Umbilical cord (tissue), 2 donors: ENCODE measurements around the gene MAPT. TPM values are rescaled to one million over a fixed set of nuclear protein-coding genes. Genes with fewer than 3 reads are reported as not detected.

Source experiments
- DNase-seq: peaks from one replicate; pipeline ENCODE4 v3.0.0-alpha.2; 2015; ENCODE audit warnings: low spot score
- total RNA-seq: library from RNA; depleted of rRNA; stranded (reverse); fragments of >200 nt; gene quantifications from one replicate; pipeline ENCODE4 v1.2.3, GENCODE V29; 2014; ENCODE audit warnings: low replicate concordance; ENCODE audit not compliant: insufficient read depth

MAPT gene
- 1.7 TPM for total RNA-seq

- peak; percentile 95 for DNase-seq
These were observed at the start of gene MAPT for GRCh38 chr17:45894022-45894784. TSS of gene MAPT (plus strand) at chr17:45894554. CDS start at chr17:45962338, 67,784 bp downstream.

DNA sequence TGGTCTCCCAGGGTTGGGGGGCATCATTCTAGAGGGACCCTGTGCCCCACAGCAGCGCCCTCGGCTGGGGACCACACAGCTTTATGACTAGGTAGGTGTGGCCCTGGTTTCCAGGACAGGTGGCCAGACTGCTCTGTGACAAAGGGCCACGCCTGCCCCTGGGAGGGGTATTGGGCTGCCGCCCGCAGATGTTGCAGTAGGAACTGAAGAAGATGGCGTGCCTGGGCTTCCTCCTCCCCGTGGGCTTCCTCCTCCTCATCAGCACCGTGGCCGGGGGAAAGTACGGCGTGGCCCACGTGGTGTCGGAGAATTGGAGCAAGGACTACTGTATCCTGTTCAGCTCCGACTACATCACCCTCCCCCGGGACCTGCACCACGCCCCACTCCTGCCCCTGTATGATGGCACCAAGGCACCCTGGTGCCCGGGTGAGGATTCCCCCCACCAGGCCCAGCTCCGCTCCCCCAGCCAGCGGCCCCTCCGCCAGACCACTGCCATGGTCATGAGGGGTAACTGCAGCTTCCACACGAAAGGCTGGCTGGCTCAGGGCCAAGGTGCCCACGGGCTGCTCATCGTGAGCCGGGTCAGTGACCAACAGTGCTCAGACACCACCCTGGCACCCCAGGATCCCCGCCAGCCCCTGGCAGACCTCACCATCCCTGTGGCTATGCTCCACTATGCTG lies 49.5 kb upstream of the MAPT start, which contains the start of gene SPPL2C:
SPPL2C (plus strand) TSS at position 187 of the 681 bp plus-strand sequence; CDS start at position 213, 26 bp downstream.
- no peak for DNase-seq

GRCh38 chr17:45845376-45846185 lies 48.8 kb upstream of the MAPT start:
- DNase-seq, result no peak

- no peak for DNase-seq
These were observed 48.1 kb upstream of the MAPT start for GRCh38 chr17:45846223-45846622.

DNA sequence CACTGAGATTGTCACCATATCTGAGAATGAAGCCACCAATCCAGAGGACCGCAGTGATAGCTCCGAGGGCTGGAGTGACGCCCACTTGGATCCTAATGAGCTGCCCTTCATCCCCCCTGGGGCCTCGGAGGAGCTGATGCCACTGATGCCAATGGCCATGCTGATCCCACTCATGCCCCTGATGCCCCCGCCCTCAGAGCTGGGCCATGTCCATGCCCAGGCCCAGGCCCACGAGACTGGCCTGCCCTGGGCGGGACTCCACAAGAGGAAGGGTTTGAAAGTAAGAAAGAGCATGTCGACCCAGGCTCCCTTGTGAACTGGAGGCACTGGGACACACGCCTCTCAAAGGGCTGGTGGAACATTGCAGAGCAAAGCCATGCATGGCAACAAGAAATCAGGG lies 47.7 kb upstream of the MAPT start:
- no peak for DNase-seq

GRCh38 chr17:45847101-45847500 lies 47.3 kb upstream of the MAPT start:
- no peak for DNase-seq

DNA sequence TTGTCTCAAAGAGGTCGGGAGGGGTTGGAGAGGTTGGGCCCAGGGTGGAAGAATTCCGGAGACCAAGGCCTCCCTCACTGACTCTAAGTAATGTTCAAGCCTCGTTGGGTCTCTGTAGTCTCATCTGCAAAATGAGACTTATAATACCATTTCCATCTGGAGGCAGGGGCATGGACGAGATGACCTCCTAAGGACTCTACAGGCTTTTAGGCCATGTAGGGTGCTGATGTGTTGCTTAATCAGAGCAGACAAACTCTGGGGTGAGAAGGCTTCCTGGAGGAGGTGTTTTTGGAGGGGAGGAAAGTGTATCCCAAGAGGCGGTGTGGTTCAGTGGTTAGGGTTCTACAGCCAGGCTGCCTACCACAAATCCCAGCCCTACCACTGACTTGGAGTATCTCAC lies 46.6 kb upstream of the MAPT start:
- DNase-seq, result no peak

DNA sequence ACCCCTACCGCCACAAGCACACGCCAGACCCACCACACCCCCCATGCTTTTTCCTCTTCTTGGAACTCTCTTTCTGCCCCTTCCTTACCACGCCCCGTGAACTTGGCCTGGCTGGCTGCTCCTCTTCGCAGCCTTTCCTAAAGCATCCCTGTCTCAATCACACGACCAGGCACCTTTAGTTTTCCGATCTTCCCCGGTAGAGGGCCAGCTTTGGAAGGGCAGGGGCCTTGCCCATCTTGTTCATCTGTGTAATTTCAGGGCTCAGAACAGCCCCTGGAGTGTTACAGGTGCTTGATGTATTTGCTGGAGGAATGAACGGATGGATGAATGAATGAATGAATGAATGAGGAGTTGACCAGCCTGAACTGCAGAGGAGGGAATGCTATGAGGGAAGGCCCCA lies 45.9 kb upstream of the MAPT start:
- no peak for DNase-seq

- no peak for DNase-seq
These were observed 45.4 kb upstream of the MAPT start for GRCh38 chr17:45848868-45849535.

DNA sequence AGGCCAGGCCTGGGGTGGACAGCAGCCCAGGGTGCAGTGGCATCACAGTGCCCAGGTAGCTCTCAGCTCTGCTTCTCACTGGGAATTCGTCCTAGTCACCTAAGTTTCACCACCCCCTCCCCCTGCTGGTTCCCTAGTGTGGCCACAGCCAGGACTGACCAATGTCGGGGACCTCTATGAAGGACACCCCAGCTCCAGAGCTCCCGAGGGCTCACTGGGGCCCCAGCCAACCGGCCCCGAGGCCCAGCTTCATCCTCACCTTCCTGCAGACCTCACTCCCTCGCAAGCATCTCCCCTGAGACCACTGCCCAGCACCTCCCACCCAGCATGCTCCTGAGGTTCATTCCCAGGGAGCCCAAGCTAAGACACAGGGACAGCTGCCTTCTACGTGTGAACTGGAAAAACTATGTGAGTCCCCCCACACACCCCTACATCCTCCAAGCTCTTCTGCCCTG lies 44.8 kb upstream of the MAPT start:
- DNase-seq, result no peak

DNA sequence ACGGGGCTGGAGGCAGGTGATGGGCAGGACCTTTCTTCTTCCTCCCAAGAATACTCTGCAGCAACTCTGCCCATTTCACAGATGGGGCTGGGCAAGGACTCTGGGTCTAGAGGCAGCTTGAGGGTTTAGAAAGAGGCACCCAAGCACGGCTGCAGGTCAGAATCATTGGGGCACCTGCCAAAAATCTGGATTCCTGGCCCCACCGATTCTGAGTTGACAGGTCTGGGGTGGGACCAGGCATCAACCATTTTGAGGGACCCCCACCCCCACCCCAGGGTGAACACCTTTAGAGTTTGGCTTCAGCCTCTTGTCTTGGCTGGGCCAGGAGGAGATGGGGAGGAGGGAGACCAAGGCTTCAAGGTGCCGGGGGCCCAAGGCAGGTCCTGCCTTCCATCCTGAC lies 44.3 kb upstream of the MAPT start:
- no peak for DNase-seq

GRCh38 chr17:45850468-45850867 lies 43.9 kb upstream of the MAPT start:
- DNase-seq, result no peak

DNA sequence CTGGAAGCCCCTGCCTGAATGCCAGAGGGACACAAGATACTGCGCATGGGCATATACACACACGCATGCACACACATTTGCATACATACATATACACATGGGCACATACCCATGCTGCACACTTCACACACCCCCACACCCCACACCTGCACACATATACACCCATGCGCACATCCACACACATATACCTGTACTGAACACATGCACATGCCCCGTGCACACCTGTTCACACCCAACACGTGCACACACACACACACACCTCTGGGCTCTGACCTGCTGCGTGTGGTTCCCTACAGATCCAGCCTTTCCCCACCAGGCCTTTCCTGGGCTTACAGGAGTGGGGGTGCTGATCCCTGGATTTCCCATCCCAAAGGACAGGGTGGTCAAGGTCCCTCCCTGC lies 43.3 kb upstream of the MAPT start:
- DNase-seq, result no peak

DNA sequence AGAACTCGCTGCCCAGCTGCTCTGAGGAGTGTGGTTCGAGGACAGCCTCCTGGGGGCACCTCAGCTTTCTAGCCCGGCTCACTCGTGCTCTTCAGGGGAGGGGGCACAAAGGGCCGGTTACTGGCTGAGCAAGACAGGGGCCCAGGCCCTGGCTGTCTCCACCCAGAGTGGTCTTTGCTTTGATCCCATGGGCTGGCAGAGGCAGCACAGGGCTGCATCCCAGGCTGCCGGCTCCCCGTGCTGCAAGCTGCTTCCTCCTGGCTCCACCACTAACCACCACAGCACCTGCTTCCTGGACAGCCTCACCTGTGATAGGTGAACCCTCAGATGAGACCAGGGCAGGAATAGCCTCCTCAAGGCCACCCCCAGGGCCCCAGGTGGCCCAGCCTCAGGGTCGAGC lies 42.9 kb upstream of the MAPT start:
- DNase-seq, result no peak

DNA sequence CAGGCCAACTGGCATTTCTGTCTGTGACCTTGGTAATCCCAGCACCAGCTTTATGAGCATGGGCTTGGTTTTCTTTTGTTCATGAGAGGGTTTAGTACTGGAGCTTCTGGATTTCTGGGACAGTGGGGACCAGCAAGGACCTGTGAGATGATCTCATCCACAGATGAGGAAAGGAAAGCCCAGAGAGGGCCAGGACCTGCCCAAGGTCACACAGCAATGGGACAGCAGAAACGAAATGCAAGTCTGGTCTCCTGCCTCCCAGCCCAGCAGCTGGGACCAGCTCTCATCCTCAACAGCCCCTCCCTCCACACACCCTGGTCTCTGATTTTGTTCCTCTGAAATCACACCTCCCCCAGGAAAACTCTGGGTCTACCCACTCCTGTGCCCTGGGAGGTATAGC lies 42.5 kb upstream of the MAPT start:
- DNase-seq, result no peak

DNA sequence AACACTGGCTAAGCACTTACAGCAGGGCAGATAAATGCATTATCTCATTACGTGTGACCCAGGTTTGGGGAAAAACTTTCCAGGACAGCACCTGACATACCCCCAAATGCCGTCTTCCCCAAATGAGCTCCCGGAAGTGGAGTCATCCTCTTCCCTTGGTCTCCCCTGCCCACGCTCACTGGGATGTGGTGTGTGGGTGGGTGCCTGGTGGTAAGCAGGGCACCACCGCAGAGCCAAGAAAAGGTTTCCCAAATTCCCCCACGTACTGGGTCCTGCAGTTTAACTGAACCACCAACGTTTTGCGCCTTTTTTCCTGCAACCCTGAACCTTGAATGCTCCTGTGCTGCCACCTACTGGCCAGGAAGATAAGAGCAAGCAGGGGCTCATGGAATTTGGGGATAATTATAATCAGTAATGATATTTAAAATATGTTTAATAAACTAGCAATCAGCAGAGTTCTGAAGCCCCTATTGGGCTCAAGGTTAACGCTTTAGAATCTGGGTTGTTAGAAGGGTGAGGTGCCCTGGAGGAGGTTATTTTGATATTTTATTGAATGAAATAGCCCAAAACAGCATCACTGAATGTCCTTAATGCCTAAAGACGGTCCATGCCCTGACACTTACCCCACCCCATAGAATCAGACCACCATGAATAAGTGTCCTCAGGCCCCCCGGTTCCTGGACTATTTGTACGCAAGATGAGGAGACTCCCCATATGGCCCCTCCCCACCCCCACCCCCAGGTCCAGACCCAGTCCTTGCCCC lies 41.6 kb upstream of the MAPT start:
- DNase-seq, result peak; percentile 55

DNA sequence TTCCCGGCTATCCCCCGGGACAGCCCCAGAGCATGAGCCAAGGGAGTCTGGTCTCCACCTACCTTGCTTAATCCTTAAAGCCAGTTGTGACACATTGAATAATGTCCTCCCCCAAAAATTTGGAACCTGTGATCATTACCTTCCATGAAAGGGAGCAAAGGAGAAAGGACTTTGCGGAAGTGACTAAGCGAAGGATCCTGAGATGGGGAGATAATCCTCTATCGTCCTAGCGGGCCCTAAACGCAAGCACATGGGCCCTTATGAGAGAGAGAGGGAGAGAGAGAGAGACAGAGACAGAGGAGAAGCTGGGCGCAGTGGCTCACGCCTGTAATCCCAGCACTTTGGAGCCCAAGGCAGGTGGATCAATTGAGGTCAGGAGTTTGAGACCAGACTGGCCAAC lies 40.1 kb upstream of the MAPT start:
- no peak for DNase-seq

- no peak for DNase-seq
These were observed 38.5 kb upstream of the MAPT start for GRCh38 chr17:45855691-45856336.

- peak; percentile 71 for DNase-seq
These were observed 36.2 kb upstream of the MAPT start for GRCh38 chr17:45857977-45858708.

GRCh38 chr17:45861165-45861564 lies 33.2 kb upstream of the MAPT start:
- DNase-seq, result no peak
